ENCODE measurements around the gene PSD.

Gene PSD

DNA sequence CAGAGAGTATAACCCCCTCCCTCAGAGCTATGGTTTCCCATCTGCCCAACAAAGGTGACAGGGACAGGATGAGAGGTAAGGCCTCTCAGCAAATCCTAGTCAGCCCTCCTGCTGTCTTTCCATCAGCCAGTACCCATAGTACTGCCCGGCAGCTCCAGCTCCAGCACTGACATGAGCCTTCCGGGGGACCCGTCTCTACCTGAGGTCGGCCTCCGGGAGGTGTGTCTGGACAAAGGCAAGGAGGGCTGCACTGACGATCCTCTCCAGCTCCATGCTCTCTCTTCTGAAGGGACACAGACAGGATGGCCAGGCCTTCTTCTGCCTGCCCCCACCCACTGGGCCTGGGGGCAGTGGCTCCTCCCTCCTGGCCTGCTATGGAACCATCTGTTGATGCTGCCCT, 6.3 kb upstream of the PSD start:
- DNase-seq (ENCODE audit: low read depth): no peak
- no peak overlapping the region for H3K4me3 ChIP-seq (ENCODE audit: low read depth, low read length)
- TF ChIP-seq, protein P1, sequence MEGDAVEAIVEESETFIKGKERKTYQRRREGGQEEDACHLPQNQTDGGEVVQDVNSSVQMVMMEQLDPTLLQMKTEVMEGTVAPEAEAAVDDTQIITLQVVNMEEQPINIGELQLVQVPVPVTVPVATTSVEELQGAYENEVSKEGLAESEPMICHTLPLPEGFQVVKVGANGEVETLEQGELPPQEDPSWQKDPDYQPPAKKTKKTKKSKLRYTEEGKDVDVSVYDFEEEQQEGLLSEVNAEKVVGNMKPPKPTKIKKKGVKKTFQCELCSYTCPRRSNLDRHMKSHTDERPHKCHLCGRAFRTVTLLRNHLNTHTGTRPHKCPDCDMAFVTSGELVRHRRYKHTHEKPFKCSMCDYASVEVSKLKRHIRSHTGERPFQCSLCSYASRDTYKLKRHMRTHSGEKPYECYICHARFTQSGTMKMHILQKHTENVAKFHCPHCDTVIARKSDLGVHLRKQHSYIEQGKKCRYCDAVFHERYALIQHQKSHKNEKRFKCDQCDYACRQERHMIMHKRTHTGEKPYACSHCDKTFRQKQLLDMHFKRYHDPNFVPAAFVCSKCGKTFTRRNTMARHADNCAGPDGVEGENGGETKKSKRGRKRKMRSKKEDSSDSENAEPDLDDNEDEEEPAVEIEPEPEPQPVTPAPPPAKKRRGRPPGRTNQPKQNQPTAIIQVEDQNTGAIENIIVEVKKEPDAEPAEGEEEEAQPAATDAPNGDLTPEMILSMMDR (IDR thresholded peaks at IDR 0.05; ENCODE audit: insufficient read depth, low read depth, low read length, missing control alignments): no peak

DNA sequence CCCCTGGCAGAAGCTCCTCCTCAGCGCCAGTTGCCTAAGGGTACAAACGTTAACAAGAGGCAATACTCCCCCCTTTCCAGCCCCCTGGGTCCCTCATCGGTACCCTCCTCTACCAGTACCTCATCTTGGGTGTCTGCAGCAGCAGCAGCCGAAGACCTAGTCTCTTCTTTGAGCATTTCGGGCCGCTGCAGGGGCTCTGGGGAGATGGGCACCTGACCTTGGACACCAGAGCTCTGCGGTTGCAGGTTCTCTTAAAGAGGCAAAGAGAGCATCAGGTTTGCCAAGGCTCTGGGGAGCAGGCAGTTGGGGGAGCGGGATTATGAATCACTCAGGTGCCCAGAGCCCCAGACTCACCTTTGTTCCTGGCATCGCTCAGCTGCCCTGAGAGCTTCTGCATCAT, 5.6 kb upstream of the PSD start:
- TF ChIP-seq, protein P1 (IDR thresholded peaks at IDR 0.05; ENCODE audit: insufficient read depth, low read depth, low read length, missing control alignments): no peak
- no peak for DNase-seq (ENCODE audit: low read depth)
- no peak overlapping the region for H3K4me3 ChIP-seq (ENCODE audit: low read depth, low read length)

DNA sequence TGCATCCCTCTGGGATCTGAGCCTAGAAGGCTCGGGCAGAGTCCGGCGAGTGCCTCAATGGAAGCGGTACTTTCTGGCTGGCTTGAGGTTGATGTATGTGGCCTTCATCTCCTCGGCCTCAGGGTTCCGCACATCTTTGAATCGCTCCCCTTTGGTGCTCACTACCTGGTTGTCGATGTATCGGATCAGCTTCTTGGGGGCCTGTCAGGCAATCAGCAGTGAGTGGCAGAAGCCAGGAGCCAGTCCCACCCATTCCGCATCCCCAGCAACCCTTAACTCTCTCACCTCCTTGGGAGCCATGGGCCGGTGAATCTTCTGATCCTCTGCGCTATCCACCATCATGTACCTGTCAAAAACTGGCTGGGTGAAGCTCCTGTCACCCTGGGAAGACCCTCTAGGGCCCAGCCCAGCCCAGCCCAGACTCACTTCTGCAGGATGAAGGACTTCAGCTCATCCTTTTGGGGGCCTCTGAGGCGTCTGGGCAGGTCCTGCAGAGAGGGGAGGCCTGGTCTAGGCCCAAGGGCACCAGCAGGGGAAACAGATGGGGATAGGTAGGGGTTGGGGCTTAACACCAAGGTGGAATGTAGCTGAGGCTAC, 4.9 kb upstream of the PSD start:
- no peak for DNase-seq (ENCODE audit: low read depth)
- no peak overlapping the region for H3K4me3 ChIP-seq (ENCODE audit: low read depth, low read length)
- TF ChIP-seq, protein P1 (IDR thresholded peaks at IDR 0.05; ENCODE audit: insufficient read depth, low read depth, low read length, missing control alignments): no peak

DNA sequence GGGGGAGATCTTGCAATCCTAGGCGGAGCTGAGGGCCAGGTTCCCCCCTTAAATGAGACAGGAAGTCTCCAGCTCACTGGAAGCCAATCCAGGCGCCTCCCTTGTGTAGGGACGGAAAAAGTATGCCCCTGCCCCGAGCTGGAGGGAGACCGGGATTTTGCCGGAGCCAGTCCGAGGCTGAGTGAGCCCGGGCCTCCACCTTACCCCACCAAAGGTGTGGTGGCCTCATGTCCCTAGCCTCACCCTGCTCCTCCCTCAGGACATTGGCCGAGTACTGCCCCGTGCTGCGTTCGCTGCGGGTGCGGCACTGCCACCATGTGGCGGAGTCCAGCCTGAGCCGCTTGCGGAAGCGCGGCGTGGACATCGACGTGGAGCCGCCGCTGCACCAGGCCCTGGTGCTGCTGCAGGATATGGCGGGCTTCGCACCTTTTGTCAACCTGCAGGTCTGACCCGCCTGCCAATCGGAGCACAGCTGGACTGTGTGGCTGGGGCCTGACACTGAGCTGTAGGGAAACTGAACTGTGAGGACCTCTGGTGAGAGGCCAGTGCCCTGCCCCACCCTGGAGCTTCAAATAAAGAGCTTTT, 4.1 kb upstream of the PSD start:
- TF ChIP-seq, protein P1 (IDR thresholded peaks at IDR 0.05; ENCODE audit: insufficient read depth, low read depth, low read length, missing control alignments): peak; percentile 67

DNA sequence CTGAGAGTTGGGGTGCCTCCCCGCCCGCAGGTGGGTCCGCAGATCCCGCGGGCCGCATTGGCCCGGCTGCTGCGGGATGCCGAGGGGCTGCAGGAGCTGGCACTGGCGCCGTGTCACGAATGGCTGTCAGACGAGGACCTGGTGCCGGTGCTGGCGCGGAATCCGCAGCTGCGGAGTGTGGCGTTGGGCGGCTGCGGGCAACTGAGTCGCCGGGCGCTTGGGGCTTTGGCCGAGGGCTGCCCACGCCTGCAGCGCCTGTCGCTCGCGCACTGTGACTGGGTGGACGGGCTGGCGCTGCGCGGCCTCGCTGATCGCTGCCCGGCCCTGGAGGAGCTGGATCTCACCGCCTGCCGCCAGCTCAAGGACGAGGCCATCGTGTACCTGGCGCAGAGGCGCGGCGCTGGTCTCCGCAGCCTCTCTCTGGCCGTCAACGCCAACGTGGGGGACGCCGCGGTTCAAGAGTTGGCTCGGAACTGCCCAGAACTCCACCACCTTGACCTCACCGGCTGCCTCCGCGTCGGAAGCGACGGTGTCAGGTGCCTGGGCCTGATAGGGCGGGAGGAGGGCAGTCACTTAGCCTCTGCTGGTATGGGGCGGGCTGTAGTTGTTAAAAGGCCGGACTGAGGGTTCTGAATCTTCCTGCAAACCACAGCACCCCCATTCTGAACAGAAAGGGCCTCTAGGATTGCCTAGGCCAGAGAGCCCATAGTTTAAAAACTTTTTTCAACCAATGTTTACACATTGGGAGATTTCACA, 3.4 kb upstream of the PSD start:
- DNase-seq (ENCODE audit: low read depth): peak; percentile 59
- TF ChIP-seq, protein P1 (IDR thresholded peaks at IDR 0.05; ENCODE audit: insufficient read depth, low read depth, low read length, missing control alignments): no peak
- H3K4me3 ChIP-seq (ENCODE audit: low read depth, low read length): peak overlapping the region; percentile 57

More for the DNA sequence above, 4.1 kb upstream of the PSD start:
- H3K4me3 ChIP-seq (ENCODE audit: low read depth, low read length): peak overlapping the region; percentile 57
- peak; percentile 83 for DNase-seq (ENCODE audit: low read depth)

DNA sequence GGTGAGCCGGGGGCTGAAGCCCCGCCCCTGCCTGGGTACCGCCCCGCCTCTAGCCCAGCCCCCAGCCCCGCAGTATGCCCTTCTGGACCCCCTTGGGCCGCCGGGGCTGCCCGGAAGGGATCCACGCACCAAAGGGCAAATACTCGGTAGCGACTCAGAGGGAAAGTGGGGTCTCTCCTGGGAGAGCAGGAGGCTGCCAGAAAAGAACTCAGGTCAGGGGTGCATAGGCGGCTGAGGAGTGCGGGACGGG, 2.8 kb upstream of the PSD start:
- no peak for DNase-seq (ENCODE audit: low read depth)
- TF ChIP-seq, protein P1 (IDR thresholded peaks at IDR 0.05; ENCODE audit: insufficient read depth, low read depth, low read length, missing control alignments): no peak
- H3K4me3 ChIP-seq (ENCODE audit: low read depth, low read length): peak overlapping the region; percentile 57
